RWPE2 (cell line): ENCODE measurements around the gene RNU5D-1.

Experiments used
- ATAC-seq: fragments of 200-7000 bp; cut with Tn5 transposase; 3 replicates; pipeline ENCODE4 v1.9.1; 2021; ENCODE audit warnings: low read depth
- DNase-seq: peaks from one replicate; pipeline ENCODE4 v3.0.0-alpha.2; 2020; ENCODE audit warnings: low spot score
- H3K27ac ChIP-seq: fragments of 450-650 bp; 2 replicates; pipeline ENCODE4 v1.5.1; 2017; ENCODE audit warnings: mild to moderate bottlenecking; ENCODE audit not compliant: poor library complexity, severe bottlenecking
- H3K27me3 ChIP-seq: fragments of 250-450 bp; sonication (Bioruptor Pico); 2 replicates; pipeline ENCODE4 v1.5.1; 2021; ENCODE audit warnings: mild to moderate bottlenecking, moderate library complexity; ENCODE audit not compliant: insufficient read depth, poor library complexity, severe bottlenecking
- H3K36me3 ChIP-seq: fragments of 250-450 bp; sonication (Bioruptor Pico); 2 replicates; pipeline ENCODE4 v1.5.1; 2020; ENCODE audit warnings: low read depth, mild to moderate bottlenecking, moderate library complexity
- H3K4me1 ChIP-seq: fragments of 250-450 bp; sonication (Bioruptor Pico); 2 replicates; pipeline ENCODE4 v1.5.1; 2021; ENCODE audit warnings: mild to moderate bottlenecking, moderate library complexity; ENCODE audit not compliant: insufficient read depth, poor library complexity, severe bottlenecking
- H3K4me3 ChIP-seq: fragments of 250-450 bp; sonication (Bioruptor Pico); 2 replicates; pipeline ENCODE4 v1.5.1; 2021; ENCODE audit warnings: mild to moderate bottlenecking, moderate library complexity; ENCODE audit not compliant: severe bottlenecking
- H3K9me3 ChIP-seq: fragments of 250-450 bp; sonication (Bioruptor Pico); 2 replicates; pipeline ENCODE4 v1.5.1; 2021; ENCODE audit warnings: mild to moderate bottlenecking, moderate library complexity; ENCODE audit not compliant: severe bottlenecking
- TF ChIP-seq, protein P1 (sequence below): fragments of 450-650 bp; IDR thresholded peaks from one replicate; pipeline ENCODE4 v1.5.1; 2017; ENCODE audit warnings: mild to moderate bottlenecking, moderate library complexity; ENCODE audit not compliant: poor library complexity, severe bottlenecking

The RNU5D-1 gene

DNA sequence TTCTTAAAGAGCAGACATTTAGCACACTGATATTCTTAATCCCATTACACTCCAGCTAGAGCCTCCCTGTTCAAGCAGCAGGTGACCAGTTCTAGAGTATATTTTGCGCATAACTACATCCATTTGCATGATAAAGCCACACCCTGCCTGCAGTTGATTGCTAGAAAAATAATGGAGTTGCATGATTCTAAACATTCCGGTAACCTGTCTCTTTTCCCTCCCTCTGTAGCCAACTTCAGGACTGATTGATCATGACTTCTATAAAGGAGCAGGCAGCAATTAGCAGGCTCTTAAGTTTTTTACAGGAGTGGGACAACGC is 41.6 kb downstream of the RNU5D-1 start:
- H3K9me3 ChIP-seq: no peaks in the 10 kb centered on the region
- H3K36me3 ChIP-seq: no peaks in the 10 kb centered on the region
- no peaks in the 10 kb centered on the region for H3K4me1 ChIP-seq
- H3K27ac ChIP-seq: no peak overlapping the region
- no peak overlapping the region for H3K4me3 ChIP-seq
- ATAC-seq (no peak), DNase-seq (no peak)
- TF ChIP-seq, protein P1, sequence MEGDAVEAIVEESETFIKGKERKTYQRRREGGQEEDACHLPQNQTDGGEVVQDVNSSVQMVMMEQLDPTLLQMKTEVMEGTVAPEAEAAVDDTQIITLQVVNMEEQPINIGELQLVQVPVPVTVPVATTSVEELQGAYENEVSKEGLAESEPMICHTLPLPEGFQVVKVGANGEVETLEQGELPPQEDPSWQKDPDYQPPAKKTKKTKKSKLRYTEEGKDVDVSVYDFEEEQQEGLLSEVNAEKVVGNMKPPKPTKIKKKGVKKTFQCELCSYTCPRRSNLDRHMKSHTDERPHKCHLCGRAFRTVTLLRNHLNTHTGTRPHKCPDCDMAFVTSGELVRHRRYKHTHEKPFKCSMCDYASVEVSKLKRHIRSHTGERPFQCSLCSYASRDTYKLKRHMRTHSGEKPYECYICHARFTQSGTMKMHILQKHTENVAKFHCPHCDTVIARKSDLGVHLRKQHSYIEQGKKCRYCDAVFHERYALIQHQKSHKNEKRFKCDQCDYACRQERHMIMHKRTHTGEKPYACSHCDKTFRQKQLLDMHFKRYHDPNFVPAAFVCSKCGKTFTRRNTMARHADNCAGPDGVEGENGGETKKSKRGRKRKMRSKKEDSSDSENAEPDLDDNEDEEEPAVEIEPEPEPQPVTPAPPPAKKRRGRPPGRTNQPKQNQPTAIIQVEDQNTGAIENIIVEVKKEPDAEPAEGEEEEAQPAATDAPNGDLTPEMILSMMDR: no peak
- H3K27me3 ChIP-seq: no peaks in the 10 kb centered on the region

DNA sequence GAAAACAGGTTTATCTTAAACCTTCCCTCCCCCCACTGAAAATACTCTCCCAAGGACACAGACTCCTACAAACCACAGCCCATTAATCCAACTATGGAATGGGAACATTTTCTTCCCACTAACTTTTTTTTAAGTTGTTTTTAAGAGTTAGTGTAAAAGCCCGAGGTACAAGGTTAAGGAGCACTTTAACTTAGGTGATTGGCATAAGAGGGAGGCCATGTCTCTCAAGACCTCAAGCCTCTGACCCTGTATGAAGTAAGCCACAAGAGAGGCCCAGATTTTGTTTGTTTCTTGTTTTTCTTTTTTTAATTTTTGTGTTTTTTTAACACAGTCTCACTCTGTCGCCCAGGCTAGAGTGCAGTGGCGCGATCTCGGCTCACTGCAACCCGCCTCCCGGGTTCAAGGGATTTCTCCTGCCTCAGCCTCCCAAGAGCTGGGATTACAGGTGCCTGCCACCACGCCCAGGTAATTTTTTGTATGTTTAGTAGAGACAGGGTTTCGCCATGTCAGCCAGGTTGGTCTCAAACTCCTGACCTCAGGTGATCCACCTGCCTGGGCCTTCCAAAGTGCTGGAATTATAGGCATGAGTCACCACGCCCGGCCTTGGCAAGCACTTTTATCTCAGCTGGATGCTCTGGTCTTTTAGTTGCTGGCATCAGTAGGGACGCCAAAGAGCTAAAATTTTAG is 42.1 kb downstream of the RNU5D-1 start:
- H3K36me3 ChIP-seq: no peaks in the 10 kb centered on the region
- ATAC-seq (0 out of 3 replicates have a peak, but pooled peaks have one; percentile 31), DNase-seq (no peak)
- TF ChIP-seq, protein P1: no peak
- H3K27ac ChIP-seq: no peak overlapping the region
- H3K27me3 ChIP-seq: no peaks in the 10 kb centered on the region
- no peaks in the 10 kb centered on the region for H3K9me3 ChIP-seq
- H3K4me3 ChIP-seq: no peak overlapping the region
- no peaks in the 10 kb centered on the region for H3K4me1 ChIP-seq

GRCh38 chr1:44685881-44686280 is 45.1 kb downstream of the RNU5D-1 start:
- Histone ChIP-seq H3K27me3 (no peaks in the 10 kb centered on the region), H3K36me3 (no peaks in the 10 kb centered on the region), H3K9me3 (no peaks in the 10 kb centered on the region), H3K4me1 (no peaks in the 10 kb centered on the region), H3K27ac (no peak overlapping the region), H3K4me3 (no peak overlapping the region)
- no peak for ATAC-seq
- DNase-seq: no peak
- TF ChIP-seq, protein P1: no peak

DNA sequence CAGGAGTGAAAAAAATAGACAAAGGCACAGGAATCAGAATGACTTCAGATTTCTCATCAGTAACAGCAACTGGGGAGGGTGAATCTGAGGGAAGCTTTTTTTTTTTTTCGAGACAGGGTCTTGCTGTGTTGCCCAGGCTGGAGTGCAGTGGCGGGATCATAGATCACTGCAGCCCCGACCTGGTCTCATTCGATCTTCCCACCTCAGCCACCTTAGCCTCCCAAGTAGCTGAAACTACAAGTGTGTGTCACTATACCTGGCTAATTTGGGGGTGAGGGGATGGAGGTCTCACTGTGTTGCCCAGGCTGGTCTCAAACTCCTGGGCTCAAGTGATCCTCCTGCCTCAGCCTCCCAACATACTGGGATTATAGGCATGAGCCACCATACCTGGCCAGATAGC is 45.8 kb downstream of the RNU5D-1 start:
- no peaks in the 10 kb centered on the region for H3K36me3 ChIP-seq
- DNase-seq (no peak), ATAC-seq (no peak)
- no peaks in the 10 kb centered on the region for H3K27me3 ChIP-seq
- TF ChIP-seq, protein P1: no peak
- H3K4me3 ChIP-seq: no peak overlapping the region
- no peak overlapping the region for H3K27ac ChIP-seq
- H3K9me3 ChIP-seq: no peaks in the 10 kb centered on the region
- no peaks in the 10 kb centered on the region for H3K4me1 ChIP-seq

DNA sequence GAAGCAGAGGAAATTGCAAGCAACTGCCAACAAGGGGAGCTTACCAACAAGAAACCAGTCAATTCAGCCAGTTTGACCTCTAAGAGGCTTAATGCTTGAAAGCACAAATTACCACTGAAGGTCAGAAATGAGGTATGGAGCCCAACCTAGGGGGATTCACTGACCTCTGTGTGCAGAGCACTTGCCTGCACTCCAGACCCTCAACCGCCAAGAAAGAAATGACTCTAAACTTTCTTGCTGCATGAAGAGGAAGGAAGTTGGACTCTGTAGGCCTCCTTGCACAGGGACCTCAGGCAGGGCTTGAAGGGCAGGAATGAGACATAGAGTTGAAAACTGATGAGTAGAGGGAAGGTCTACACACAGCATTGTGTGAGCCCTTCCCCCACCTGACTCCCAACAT is 46.4 kb downstream of the RNU5D-1 start:
- Histone ChIP-seq H3K4me1 (no peaks in the 10 kb centered on the region), H3K9me3 (no peaks in the 10 kb centered on the region), H3K36me3 (no peaks in the 10 kb centered on the region), H3K27ac (no peak overlapping the region), H3K4me3 (no peak overlapping the region), H3K27me3 (no peaks in the 10 kb centered on the region)
- TF ChIP-seq, protein P1: no peak
- no peak for DNase-seq
- ATAC-seq: no peak
